Measurements from ENCODE around the gene SSR1. TPM values are rescaled to one million over a fixed set of nuclear protein-coding genes. Genes with fewer than 3 reads are reported as not detected.

Gene SSR1
- total and polyA plus RNA-seq, 9 of the 15 experiments (the other 6 are each of a cell fraction or from before 2014, with no cell fraction given) = 87.7 to 220 (median 144) TPM

- TF ChIP-seq REST (IDR thresholded peaks at IDR 0.05; ENCODE audit: borderline replicate concordance) (peak; percentile 78; the same call in 1 of the 2 replicates), REST (CRISPR knock-in tag; IDR thresholded peaks at IDR 0.05; ENCODE audit: low read depth) (no peak), ZNF76 (CRISPR knock-in tag; IDR thresholded peaks at IDR 0.05; ENCODE audit: borderline replicate concordance) (no peak), HLTF (IDR thresholded peaks at IDR 0.05) (no peak), BRCA1 (IDR thresholded peaks at IDR 0.05) (no peak), BRCA1 (CRISPR knock-in tag; IDR thresholded peaks at IDR 0.05) (no peak), TSC22D4 (tag; IDR thresholded peaks at IDR 0.05) (no peak), NCOA1 (IDR thresholded peaks at IDR 0.05; ENCODE audit: low read depth) (no peak), AFF1 (IDR thresholded peaks at IDR 0.05; ENCODE audit: low read depth in 1 of 2, partially characterized antibody in 2 of 2) (peak in 1 of 2 experiments; percentile 17), COPS2 (conservative IDR thresholded peaks at IDR 0.05) (no peak), CHCHD3 (CRISPR knock-in tag; IDR thresholded peaks at IDR 0.05) (no peak)
- TF ChIP-seq, protein P1, sequence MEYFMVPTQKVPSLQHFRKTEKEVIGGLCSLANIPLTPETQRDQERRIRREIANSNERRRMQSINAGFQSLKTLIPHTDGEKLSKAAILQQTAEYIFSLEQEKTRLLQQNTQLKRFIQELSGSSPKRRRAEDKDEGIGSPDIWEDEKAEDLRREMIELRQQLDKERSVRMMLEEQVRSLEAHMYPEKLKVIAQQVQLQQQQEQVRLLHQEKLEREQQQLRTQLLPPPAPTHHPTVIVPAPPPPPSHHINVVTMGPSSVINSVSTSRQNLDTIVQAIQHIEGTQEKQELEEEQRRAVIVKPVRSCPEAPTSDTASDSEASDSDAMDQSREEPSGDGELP (CRISPR knock-in tag; IDR thresholded peaks at IDR 0.05; ENCODE audit: borderline replicate concordance) = no peak
- TF ChIP-seq, protein P2, sequence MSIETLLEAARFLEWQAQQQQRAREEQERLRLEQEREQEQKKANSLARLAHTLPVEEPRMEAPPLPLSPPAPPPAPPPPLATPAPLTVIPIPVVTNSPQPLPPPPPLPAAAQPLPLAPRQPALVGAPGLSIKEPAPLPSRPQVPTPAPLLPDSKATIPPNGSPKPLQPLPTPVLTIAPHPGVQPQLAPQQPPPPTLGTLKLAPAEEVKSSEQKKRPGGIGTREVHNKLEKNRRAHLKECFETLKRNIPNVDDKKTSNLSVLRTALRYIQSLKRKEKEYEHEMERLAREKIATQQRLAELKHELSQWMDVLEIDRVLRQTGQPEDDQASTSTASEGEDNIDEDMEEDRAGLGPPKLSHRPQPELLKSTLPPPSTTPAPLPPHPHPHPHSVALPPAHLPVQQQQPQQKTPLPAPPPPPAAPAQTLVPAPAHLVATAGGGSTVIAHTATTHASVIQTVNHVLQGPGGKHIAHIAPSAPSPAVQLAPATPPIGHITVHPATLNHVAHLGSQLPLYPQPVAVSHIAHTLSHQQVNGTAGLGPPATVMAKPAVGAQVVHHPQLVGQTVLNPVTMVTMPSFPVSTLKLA (conservative IDR thresholded peaks at IDR 0.05) = 0 out of 4 replicates have a peak, but pooled peaks of 1 of the 2 experiments have one; percentile 19
Observed at GRCh38 chr6:7243179-7243981, 69.6 kb downstream of the SSR1 start (continued).
